ENCODE measurements around the gene PNLIP.

Gene PNLIP

DNA sequence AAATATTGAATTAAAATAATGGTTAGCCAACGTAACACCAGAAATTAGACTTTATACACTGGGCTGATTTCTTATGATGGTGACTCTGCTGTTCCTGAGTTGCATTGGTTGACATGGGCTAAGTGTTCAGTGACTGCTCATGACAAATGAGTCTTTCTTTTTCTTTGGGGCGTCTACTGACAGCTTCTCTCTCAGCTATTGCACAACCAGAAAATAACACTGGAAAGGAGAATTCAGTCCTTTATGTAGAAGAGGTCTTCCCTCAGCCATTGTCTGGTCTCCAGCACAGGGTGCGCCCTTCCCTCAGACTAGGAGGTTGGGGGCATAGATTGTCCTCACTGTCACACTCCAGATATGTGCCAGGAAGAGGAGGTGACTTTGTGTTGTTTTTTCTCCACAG is 21.6 kb downstream of the PNLIP start:
- DNase-seq (ENCODE audit: low spot score) (no peak), FAIRE-seq (no peak)

GRCh38 chr10:116574797-116575196 is 29.1 kb downstream of the PNLIP start:
- no peak for FAIRE-seq
- DNase-seq (ENCODE audit: low spot score): no peak

DNA sequence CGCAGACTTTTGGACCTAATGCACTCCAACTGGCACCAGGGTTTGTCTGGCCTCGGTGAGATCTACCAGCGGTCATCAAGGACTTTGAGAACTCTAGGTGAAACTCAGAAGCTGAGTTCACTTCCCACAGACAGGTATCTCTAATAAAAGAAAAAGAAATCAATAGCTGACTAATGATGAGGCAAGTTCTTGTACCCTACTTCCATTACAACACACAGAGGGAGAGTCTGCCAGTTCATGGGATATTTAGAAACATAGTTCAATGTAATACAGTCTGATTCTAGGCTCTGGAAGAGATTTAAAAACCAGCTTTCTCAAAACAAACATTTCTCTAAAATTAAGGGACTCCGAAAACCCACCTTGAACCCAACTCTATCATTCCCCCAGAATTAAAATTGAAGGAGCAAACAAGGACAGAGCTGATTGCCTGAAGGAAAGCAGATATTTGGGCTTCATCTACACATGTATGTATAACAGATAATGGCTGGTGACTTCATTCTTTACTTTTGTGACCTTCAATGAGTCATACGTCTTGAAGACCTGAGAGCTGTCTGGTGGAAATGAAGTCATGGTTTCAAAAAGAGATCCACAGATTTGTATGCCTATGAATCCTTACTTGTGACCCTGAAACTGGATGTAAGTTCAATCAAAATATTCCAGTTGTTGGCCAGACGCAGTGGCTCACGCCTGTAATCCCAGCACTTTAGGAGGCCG is 42.3 kb downstream of the PNLIP start:
- FAIRE-seq (no peak), DNase-seq (ENCODE audit: low spot score) (peak; percentile 36)

GRCh38 chr10:116588995-116589394 is 43.3 kb downstream of the PNLIP start:
- DNase-seq (ENCODE audit: low spot score) (no peak), FAIRE-seq (no peak)

DNA sequence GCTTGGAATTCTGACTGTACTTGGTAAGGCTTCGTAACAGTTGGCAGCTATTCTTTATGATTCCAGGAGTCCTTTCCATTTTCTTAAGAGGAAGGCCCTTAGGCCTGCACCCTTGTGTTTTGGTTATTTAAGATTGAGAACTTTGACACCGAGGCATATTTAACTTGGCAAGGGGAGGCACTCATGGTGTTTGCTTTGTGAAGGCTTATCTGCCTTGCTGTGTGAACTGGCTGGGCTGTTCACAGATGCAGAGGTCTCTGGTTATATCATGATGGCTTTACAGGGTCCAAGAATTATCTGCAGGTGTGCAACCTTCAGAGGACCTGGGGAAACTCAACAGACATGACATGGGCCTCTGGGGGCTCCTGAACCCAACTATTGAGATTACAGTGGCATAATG is 44.2 kb downstream of the PNLIP start:
- DNase-seq (ENCODE audit: low spot score) (no peak), FAIRE-seq (no peak)

- DNase-seq (ENCODE audit: low spot score): no peak
- no peak for FAIRE-seq
Observed at GRCh38 chr10:116590590-116591444, 45.1 kb downstream of the PNLIP start, which contains the start of gene PNLIPRP1. TSS of gene PNLIPRP1 (plus strand) at chr10:116590959. CDS start at chr10:116591130, 171 bp downstream.

DNA sequence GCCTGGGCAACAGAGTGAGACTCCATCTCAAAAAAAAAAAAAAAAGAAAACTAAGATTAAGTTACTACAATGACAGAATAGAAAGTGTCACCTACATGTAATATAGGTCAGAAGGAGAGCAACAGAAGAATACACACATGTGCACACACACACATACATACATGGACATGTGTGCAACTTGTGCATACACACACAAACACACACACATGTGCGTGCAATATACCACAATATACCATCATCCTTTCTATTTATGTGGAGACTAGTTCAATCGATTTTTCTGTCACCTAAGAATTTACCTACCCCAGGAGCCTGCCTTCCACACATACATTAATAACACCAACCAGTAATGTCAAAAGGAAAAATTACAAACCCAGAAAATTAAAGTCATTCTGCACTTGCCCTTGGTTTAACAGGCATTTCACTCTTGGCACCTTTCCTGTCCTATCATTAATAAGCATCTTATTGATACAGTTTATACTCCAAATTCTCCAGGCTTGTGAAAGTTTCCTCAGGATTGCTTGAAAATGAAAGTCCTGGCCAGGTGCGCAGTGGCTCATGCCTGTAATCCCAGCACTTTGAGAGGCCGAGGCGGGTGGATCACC is 47.5 kb downstream of the PNLIP start:
- no peak for FAIRE-seq
- DNase-seq (ENCODE audit: low spot score): no peak

DNA sequence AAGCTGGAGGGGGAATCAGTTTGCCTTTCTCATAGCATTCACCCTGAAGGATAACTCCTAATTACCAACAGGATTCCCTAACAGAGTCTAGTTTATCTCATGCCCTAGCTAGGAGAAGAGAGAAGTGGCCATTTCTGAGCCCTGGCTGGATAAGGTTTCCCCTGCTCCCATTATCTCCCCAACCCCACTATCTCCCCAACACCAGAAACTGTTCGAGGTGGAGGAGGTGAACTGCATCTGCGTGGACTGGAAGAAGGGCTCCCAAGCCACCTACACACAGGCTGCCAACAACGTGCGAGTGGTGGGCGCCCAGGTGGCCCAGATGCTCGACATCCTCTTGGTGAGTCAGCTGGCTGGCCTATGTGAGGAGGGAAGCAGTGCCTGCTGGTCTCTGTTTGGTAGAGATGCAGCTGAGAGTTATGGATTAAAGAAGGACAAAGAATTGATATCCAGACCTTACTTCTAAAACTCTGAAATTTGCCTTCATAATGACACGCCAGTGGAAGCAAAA is 48.8 kb downstream of the PNLIP start:
- DNase-seq (ENCODE audit: low spot score) (no peak), FAIRE-seq (no peak)

DNA sequence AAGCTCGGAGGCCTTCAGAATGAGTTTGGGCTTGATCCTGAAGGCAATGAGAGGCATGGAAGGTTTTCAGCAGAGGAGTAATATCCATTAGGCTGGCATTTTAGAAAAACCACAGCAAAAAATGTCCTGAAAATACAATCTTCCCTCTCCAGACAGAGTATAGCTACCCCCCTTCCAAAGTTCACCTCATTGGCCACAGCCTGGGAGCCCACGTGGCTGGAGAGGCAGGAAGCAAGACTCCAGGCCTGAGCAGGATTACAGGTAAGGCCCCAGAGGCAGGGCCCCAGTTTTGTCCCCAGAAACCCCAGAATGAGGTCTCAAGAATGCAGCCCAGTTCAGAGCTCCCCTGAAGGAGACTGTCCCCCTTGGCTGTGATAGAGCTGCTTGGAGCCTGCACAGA is 50.3 kb downstream of the PNLIP start:
- no peak for DNase-seq (ENCODE audit: low spot score)
- no peak for FAIRE-seq

GRCh38 chr10:116597543-116597942 is 51.8 kb downstream of the PNLIP start:
- FAIRE-seq: no peak

DNA sequence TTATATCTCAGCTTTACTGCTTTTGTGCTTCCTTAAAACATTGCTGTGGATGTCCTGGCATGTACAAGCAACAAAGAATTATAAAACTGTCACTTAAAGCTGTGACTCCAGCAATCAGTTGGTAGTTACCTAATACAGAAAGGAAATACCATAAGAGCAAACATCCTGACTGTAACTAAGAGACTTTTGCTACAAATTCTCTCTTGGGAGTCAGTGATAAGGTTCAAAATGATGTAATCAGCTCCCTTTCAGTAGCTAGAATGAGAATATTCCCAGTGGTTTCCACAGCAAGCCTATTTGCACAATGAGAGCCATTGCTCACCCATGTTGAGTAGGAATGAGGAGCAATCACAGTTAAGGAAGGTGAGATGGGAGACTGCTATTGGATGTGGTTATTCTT is 52.6 kb downstream of the PNLIP start:
- FAIRE-seq: no peak

More at GRCh38 chr10:116597543-116597942, 51.8 kb downstream of the PNLIP start:
- DNase-seq (ENCODE audit: low spot score): no peak

DNA sequence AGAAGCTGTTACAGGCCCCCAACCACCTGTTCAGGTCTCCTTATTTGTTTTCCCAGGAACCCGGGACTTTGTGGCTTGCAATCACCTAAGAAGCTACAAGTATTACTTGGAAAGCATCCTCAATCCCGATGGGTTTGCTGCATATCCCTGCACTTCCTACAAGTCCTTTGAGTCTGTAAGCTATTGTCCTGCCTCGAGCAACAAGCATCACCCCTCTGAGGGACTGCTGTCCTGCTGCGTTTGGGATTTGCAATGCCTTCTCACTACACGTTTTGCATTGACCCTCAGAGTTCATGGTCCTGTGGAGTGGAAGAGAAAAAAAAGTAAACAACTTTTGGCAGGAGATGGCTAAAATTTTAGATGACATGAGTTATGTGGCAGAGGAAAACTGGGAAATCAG is 54.3 kb downstream of the PNLIP start:
- FAIRE-seq (no peak), DNase-seq (ENCODE audit: low spot score) (no peak)

More for the DNA sequence above, 52.6 kb downstream of the PNLIP start:
- DNase-seq (ENCODE audit: low spot score): no peak

GRCh38 chr10:116602648-116603400 is 57.1 kb downstream of the PNLIP start:
- FAIRE-seq (no peak), DNase-seq (ENCODE audit: low spot score) (no peak)

DNA sequence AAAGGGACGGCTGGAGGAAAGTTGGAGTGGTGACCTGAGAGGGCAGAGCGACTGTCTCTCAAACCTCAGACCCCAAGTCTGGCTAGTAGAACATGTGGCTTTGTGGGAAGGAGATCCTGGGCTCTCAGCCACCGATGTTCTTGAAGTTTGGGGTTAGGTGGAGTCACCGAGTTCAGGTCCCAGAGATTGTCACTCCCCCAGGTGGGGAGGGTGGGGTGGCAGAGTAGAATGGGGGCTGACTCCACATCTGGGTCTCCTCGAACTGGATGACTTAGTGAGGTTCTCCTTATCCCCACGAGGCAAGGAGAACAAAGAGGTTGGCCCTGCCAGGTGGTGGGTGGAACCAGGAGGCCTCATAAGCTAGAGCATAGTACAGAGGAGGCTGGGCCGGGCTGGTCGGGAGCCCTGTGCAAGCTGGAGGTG is 60.3 kb downstream of the PNLIP start:
- FAIRE-seq: no peak

DNA sequence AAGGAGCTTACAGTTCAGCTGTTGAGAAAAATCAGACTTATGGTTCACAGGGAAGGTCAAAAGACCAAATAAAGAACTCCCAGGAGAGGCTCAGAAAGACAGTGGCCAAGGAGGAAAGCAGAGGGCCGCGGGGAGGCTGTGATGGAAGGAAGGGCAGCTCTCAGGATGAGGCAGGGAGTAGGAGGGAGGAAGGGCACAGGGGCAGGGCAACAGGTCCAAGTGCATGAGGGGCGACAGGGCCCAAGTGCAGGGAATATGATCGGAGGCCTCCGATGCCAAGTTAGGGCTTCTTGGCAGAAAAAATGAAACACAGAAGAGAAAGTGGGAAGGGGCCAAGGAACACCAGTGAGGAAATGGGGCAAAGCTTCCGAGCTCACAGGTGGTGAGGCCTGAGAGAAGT is 61.6 kb downstream of the PNLIP start:
- FAIRE-seq (no peak), DNase-seq (ENCODE audit: low spot score) (no peak)

More for the DNA sequence above, 60.3 kb downstream of the PNLIP start:
- no peak for DNase-seq (ENCODE audit: low spot score)

GRCh38 chr10:116608686-116609594 is 63.2 kb downstream of the PNLIP start:
- no peak for DNase-seq (ENCODE audit: low spot score)
- no peak for FAIRE-seq

DNA sequence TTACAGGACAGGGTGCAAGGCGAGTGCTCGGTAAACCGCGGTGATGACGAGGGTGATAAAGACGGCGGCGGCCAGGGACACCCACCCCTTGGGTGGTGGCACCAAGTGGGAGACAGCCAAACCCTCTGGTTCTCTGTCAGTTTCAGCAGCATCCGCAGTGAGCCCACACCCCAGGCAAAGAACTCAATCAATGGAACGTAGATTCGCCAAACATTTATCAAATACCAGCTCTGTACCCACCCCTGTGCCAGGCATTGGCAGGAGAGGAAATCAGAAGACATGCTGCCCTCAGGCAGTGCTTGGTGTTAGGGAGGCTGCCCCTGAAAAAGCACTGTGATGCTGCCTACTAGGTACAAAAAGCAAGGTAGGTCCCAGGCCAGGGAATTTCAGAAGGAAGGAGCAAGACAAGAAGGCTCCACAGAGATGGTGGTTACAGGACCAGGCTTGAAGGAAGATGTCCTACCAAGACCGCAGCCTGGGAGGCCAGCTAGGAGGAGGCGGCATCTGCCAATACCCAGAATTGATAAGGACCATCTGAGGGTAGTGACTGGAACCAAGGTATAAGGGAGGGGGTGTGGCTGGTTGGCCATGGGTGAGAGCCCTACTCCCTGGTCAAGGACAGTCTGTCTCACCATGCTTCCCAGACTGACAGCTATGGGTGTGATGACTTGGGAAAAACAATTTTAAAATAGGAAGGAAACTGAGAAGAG is 64.9 kb downstream of the PNLIP start:
- no peak for DNase-seq (ENCODE audit: low spot score)
- FAIRE-seq: no peak

GRCh38 chr10:116611153-116611545 is 65.4 kb downstream of the PNLIP start:
- DNase-seq (ENCODE audit: low spot score): no peak
- FAIRE-seq: no peak

DNA sequence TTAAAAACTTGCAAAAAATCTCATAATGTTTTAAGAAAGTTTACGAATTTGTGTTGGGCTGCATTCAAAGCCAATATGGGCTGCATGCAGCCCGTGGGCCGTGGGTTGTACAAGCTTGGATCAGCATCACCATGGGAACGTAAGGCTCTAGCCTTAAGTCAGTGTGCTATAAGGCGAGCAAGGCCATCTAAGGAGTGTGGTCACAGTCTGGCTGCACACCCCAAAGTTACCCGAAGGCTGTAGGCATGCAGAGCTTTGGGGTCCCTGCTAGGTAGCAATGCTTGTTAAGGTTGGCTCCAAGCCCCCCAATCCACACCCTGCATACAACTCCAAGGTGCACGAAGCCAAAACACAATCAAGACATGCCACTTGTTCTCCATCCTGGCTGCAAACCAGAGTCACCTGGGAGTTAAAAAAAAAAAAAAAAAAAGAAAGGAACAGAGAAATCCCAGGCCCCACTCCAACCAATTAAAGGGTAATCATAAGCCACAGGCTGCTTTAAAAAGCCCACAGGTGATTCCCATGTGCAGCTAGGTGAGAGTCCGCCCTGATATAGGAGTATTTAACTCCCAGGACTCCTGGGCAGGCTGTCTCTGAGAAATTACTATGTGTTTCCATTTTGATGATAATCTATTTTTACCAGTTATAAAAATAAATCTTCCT is 66.5 kb downstream of the PNLIP start:
- no peak for FAIRE-seq
- no peak for DNase-seq (ENCODE audit: low spot score)
